Measurements from ENCODE around the gene GTF2H1. TPM values are rescaled to one million over a fixed set of nuclear protein-coding genes. Genes with fewer than 3 reads are reported as not detected.
A peak's percentile ranks its signal among the peaks of the same experiment; 100 is the strongest.

The GTF2H1 gene
- total and polyA plus RNA-seq, 8 donors: 11.9 to 23.1 (median 18.2) TPM

GRCh38 chr11:18304745-18305144, 17.6 kb upstream of the GTF2H1 start:
- Histone ChIP-seq H3K36me3 (peaks cover 0 to 15% (median 0%) of the 10 kb centered on the region in 3 donors), H3K4me3 (no peak overlapping the region), H3K9me3 (no peaks in the 10 kb centered on the region), H3K4me1 (peaks cover 5 to 21% (median 11%) of the 10 kb centered on the region in 3 donors), H3K27ac (no peak overlapping the region), H3K27me3 (no peaks in the 10 kb centered on the region)
- TF ChIP-seq, protein P1, sequence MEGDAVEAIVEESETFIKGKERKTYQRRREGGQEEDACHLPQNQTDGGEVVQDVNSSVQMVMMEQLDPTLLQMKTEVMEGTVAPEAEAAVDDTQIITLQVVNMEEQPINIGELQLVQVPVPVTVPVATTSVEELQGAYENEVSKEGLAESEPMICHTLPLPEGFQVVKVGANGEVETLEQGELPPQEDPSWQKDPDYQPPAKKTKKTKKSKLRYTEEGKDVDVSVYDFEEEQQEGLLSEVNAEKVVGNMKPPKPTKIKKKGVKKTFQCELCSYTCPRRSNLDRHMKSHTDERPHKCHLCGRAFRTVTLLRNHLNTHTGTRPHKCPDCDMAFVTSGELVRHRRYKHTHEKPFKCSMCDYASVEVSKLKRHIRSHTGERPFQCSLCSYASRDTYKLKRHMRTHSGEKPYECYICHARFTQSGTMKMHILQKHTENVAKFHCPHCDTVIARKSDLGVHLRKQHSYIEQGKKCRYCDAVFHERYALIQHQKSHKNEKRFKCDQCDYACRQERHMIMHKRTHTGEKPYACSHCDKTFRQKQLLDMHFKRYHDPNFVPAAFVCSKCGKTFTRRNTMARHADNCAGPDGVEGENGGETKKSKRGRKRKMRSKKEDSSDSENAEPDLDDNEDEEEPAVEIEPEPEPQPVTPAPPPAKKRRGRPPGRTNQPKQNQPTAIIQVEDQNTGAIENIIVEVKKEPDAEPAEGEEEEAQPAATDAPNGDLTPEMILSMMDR (IDR thresholded peaks at IDR 0.05): no peak
- FAIRE-seq (no peak), DNase-seq (no peak), ATAC-seq (peak in 3 of 4 donors; percentile 23 to 66 (median 32))
- intact Hi-C loops (cut with DNase I): no loop called here

- TF ChIP-seq, protein P1 (IDR thresholded peaks at IDR 0.05): no peak
- H3K36me3 ChIP-seq: peaks cover 0 to 11% (median 0%) of the 10 kb centered on the region in 3 donors
- no peaks in the 10 kb centered on the region for H3K9me3 ChIP-seq
- no peaks in the 10 kb centered on the region for H3K27me3 ChIP-seq
- H3K4me3 ChIP-seq: no peak overlapping the region
- peak; percentile 58 to 71 (median 64) for ATAC-seq
- peaks cover 20 to 31% (median 29%) of the 10 kb centered on the region in 3 donors for H3K4me1 ChIP-seq
- 26 to 34% methylated on average over 2 of the region's 2 CpGs for WGBS, 2 donors
- FAIRE-seq: no peak
- intact Hi-C loops (cut with DNase I): no loop called here
- peak overlapping the region in 2 of 4 donors; percentile 35 to 60 for H3K27ac ChIP-seq
- DNase-seq: no peak
Observed at GRCh38 chr11:18307461-18308139, 14.8 kb upstream of the GTF2H1 start.

GRCh38 chr11:18308242-18308641, 14.1 kb upstream of the GTF2H1 start:
- ATAC-seq (no peak), DNase-seq (no peak), FAIRE-seq (no peak)
- Histone ChIP-seq H3K4me1 (peaks cover 27 to 36% (median 33%) of the 10 kb centered on the region in 3 donors), H3K9me3 (no peaks in the 10 kb centered on the region), H3K27me3 (no peaks in the 10 kb centered on the region), H3K4me3 (no peak overlapping the region), H3K36me3 (peaks cover 0 to 6% (median 0%) of the 10 kb centered on the region in 3 donors), H3K27ac (peak overlapping the region in 2 of 4 donors; percentile 46 to 60)
- intact Hi-C loops (cut with DNase I): no loop called here
- TF ChIP-seq, protein P1 (IDR thresholded peaks at IDR 0.05): no peak
- WGBS, 2 donors: 86 to 94% methylated on average over 2 of the region's 2 CpGs

DNA sequence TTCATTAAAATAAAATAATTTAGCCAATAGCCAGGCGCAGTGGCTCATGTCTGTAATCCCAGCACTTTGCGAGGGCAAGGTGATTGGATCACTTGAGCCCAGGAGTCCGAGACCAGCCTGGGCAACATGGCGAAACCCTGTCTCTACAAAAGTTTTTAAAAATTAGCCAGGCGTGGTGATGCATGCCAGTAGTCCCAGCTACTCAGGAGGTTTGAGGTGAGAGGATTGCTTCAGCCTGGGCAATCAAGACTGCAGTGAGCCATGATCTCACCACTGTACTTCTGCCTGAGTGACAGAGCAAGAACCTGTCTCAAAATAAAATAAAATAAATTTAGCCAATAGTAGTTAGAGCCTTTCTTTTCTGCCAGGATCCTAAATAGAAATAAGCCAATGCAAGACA, 12.7 kb upstream of the GTF2H1 start:
- FAIRE-seq: no peak
- Histone ChIP-seq H3K36me3 (no peaks in the 10 kb centered on the region), H3K27me3 (no peaks in the 10 kb centered on the region), H3K9me3 (no peaks in the 10 kb centered on the region), H3K27ac (no peak overlapping the region), H3K4me1 (peaks cover 27 to 40% (median 28%) of the 10 kb centered on the region in 3 donors), H3K4me3 (no peak overlapping the region)
- intact Hi-C loops (cut with DNase I): no loop called here
- ATAC-seq: no peak
- WGBS, 2 donors: 94 to 98% methylated on average over 5 of the region's 5 CpGs
- no peak for DNase-seq
- TF ChIP-seq, protein P1 (IDR thresholded peaks at IDR 0.05): no peak

DNA sequence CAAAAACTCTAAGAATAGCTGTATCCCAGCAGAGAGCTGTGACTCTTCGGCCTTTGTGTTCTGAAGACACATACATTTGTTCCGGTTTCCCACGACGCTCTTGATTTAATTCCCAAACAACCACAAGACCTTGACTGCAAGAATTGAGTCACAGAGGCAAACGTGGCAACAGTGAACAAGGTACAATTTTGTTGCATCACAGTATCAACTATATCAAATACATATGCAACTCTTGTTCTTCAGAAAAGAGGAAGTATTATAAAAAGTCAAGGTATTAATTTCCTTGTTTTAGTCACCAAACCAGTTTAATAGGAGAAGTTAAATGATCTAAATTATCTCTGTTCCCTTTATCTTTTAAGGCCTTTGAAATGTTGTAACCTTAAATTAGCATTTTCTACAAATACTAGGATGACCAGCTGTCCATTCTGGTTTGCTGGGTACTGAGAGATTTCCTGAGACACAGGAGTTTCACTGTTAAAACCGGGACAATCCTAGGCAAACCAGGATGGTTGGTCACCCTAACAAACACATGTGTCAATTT, 11.5 kb upstream of the GTF2H1 start:
- no peaks in the 10 kb centered on the region for H3K36me3 ChIP-seq
- FAIRE-seq (no peak), DNase-seq (no peak), ATAC-seq (peak in 3 of 4 donors; percentile 14 to 51 (median 39))
- TF ChIP-seq, protein P1 (IDR thresholded peaks at IDR 0.05): no peak
- intact Hi-C loops (cut with DNase I): no loop called here
- H3K27me3 ChIP-seq: no peaks in the 10 kb centered on the region
- peak overlapping the region in 2 of 4 donors; percentile 4 to 66 for H3K27ac ChIP-seq
- H3K9me3 ChIP-seq: no peaks in the 10 kb centered on the region
- peaks cover 27 to 40% (median 27%) of the 10 kb centered on the region in 3 donors for H3K4me1 ChIP-seq
- no peak overlapping the region for H3K4me3 ChIP-seq
- WGBS, 2 donors: 56 to 69% methylated on average over 6 of the region's 6 CpGs

Measured in pancreas (tissue), 10 donors.